HG03457 (cell line): ENCODE results near the gene SH3BP4.

Source experiments
- ATAC-seq: cut with Tn5 transposase; IDR thresholded peaks from one replicate; pipeline ENCODE4 v1.9.1; 2021; ENCODE audit warnings: moderate number of reproducible peaks; ENCODE audit not compliant: unreplicated experiment

SH3BP4 gene

DNA sequence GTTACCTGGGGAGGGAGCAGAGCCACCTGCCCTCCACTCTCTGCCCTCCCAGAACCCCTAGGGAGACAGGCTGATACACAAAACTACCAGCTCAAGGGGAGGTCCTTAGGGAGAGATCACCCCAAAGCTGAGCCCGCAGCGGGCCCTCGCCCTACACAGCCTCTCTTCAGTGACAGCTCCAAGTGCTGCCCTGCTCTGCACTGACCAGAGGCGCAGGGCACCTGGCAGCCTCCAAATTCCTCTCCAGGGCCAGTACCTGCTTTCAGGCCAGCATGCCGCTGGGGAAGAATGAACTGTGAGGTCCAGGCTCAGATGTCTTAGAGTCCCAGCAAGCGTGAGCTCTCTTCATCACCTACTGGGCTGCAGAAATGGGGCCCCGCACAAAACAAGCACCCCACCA is 11.3 kb upstream of the SH3BP4 start:
- ATAC-seq, result no peak

DNA sequence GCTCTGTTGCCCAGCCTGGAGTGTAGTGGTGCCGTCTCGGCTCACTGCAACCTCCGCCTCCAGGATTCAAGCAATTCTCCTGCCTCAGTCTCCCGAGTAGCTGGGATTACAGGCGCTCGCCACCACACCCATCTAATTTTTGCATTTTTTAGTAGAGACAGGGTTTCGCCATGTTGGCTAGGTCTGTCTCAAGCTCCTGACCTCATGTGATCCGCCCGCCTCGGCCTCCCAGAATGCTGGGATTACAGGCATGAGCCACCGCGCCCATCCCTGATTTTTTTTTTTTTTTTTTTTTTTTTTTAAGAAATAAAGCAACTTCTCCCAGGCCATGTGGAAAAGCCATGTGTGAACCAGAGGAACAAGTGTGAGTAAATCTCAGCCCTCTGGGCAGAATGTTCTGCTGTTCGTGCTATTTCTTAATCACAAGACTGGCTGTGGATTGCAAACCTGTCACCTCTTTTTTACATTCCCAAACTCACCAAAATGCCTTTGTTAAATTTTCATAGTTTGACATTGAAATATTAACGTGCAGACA is 6.4 kb upstream of the SH3BP4 start:
- ATAC-seq, result no peak

DNA sequence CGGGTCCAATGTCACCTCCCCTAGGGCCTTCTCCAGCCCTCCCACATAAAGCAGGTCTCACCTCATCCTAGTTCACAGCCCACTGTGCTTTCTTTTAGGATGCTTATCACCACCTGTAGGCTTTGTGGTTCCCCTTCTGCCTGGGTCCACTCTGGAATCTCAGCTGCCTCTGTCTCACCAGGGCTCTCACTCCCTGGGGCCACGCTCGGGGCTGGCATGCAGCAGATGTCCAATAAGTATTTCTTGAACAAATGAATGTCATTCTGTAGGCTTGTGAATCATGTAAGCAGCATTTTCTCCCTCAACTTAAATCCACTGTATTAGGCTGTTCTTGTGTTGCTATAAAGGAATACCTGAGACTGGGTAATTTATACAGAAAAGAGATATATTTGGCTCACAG is 4.3 kb upstream of the SH3BP4 start:
- ATAC-seq, result no peak

DNA sequence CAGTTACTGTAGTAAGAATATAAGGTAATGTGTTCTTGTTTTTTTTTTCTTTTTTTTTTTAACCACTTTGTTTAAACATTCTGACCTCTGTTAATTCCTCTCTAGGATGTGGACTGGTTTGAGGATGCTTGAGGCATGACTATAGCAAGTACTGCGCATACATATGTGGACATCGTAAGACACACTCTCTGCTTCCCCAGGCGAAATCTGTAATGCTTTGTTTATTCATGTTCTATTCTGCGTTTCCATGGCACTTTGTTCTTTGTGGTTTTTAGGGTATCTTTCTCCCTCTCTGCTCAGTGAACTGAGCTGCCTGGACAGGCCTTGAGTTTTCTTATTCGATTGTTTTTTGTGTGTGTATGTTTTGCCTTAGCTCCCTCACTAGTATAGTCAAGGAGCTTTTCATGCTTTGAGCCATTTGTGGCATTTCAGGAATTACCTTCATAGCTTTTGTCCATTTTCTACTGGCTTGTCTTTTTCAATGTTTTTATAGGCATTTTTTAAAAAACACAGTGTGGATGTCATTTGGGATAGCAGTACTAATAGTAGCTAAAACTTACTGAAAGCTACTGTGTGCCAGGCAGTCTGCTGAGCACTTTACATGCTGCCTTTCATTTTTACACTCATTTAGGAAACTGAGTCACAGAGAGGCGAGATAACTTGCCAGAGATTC is 1.9 kb upstream of the SH3BP4 start:
- no peak for ATAC-seq

DNA sequence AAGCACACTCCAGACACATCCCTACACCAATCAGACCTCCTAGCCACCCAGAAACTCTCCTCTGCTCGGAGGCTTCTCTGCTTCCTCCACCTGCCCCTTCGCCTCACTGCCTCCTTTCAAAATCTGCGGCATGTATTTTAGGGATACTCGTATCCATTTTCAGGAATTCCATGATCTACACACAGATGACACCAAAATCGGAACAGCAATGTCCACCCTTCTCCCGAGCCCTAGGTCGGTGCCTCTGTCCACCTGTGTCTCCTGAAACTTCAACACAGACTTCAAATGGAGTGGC is 1.4 kb upstream of the SH3BP4 start:
- ATAC-seq, result no peak

DNA sequence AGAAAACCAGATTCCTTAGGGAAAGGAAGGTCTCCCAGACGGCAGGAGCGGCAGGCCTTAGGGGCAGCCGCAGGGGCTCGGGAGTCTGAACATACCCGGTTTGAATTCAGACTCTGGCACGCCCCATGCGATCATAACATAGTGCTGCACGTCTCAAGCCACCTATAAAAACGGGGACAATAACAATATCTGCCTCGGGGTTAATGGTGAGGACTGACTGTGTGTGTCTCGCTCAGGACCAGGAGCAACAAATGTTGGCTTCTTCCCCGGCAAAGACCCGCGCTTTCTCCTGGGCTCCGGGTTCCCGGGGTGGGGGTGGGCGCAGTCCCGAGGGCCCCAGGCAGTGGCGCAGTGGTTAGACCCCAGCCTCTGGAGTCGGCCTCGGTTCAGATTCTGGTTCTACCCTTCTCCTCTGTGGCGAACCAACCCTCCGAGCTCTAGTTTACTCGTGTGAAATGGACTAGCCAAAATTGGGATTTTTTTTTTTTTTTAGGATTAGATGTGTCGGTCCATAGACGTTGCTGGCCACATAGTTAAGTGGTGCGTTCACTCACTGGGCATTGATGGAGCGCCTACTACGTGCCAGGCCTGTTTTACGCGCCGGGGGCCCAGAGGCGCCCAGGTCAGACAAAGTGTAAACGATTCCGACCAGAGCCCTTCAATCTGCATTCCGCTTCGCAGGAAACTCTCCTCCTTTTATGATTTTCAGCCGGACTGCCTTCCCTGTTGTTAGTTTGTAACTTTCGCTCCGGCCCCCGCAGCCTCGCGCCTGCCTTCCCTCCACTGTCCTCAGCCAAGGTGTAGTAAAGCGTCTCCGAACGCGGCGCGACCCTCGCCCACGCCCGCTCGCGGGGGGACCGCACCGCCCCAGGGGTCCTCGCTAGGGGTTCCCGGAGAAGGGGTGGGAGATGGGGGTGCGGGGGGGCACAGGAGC is 820 bp upstream of the SH3BP4 start:
- no peak for ATAC-seq

DNA sequence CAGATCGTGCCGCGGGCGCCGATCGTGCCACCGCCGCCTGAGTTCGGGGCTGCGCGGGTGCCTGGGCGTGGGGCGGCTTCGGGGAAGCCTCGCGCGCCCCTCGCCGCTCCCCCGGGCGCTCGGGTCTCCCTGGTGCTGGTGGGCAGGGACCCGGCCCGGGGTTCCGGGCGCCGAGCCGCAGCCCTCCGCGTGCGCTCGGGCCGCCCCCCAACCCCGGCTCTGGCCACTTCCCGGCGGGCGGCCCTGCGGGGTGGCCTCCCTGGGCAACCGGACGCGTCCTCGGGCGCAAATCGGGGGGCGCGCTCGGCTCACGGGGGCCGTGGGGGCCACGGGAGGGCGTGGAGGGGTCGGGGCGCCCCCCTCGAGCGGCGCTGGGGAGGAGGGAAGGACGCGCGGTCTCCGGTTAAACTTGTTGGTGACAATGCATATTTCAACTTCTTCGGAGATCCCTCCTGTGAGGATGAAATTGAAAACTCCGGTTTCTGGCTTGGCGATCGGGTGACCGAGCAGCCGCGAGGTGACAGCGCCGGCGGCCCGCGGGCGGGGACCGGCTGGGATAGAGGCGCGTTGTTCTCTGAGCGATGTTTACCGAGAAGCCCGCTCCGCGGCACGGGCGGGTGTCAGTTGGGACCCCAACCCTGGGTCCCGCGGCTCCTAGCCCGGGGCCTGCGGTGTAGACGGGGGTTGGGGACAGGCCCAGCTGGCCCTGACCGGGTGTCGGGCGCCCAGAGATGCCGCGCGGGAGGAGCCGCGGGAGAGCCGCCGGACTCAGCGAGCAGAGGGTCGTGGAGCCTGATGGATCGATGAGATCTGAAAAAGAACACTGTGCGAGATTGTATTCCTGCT is 676 bp downstream of the SH3BP4 start:
- ATAC-seq, result no peak

DNA sequence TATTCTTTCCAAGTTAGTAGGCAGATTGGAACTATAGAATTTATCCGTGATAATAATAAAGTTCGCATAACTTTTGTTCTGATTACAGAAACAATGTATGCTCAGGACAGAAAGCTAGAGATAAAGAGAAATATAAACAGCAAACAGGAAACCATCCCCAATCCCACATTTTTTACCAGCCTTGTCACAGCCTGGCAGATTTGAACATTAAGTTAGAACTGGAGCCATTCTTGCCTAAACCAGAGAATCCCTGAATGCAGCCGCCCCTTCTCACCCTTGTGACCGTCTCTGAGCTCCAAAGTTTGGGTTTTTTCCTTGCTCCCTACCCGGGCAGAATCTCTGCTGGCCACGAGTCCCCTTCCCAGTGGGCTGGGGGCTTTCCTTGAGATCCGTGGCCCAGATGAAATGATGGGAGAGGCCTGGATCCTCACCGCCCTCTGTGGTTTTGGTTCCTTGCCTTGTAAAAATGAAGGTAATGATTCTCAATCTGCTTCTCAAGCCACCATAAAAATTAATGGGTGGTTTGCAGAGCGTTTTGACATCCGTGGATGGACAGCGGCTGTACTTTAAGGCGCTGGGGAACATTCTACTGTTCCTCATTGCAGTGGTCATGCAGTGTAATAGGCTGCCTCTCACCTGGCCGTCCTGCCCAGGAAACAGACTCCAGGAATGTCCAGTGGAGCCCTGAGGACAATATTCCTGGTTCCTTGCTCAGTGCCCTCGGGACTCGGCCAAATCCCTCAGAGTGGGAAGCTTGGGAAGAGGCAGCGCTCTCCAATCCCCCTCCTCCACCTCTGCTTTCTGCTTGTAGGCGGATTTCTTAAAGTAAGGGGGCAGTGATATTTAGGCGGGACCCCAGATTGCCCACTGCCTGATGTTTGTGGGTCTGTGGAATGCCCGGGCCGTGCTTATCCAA is 1.6 kb downstream of the SH3BP4 start:
- no peak for ATAC-seq

DNA sequence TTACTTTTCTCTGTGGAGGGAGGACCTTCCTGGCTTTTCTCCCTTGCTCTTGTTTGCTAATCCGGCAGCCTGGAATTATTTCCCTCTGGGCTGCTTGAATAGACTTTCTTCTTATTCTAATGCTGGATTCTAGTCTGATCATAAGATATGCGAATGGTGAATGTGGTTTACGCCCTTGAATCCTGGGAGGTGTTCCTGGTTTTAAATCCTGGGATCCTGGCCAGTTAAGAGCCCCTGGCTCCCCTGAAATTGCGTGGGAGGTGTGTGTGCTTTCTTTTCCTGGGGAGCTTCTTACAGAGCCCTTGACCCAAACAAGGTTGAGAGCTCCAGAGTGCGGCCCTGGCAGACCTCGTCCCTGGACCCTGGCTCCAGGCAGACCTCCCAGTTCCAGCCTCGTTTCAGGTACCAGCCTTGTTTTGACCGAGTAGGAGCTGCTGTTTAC is 2.8 kb downstream of the SH3BP4 start:
- ATAC-seq, result no peak

DNA sequence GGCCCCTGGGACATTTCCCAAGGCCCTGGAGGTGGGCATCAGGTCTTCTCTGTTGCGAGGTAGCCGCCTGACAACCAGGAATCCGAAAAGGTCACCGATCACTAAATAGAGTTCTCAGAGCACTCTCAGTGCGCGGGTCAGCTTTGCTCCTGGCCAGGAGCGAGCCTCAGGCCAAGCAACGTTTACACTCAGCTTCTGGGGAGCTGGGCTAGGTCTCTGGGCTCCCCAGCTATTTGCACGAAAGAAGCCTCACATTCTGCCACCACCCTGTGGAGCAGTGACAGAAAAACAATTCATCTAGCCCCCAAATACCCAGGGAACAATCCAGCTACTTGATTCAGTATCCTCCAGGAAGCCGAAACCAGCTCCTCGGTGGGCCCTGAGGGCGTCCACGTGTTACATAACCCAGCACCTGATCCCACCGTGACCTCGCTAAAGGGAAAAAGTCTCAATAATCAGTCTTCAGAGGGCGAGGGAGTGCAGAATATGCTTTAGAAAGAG is 3.3 kb downstream of the SH3BP4 start:
- no peak for ATAC-seq

DNA sequence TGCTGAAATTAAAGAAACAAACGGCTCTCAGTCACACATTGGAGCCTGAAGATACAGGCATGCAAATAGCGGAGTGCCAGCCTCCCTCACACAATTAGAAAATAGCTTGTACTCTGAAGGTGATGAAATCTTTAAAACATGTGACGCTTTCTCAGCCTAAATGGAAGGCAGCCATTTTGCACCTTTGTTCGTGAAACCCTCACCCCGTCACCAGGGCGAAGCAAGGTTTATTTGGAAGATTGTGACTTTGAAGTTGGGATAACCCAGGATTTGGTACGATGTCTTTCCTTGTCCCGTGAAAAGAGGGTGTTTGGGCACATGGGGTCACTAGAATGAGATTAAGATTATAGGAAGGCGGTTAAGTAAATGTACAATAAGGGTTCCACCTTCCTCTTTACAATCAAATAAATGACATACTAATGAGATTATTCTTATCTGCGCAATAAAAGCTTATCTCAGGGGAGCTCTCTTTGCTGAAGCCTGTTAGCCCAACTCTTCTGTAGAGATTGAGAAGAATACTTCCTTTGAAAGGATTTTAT is 4.2 kb downstream of the SH3BP4 start:
- no peak for ATAC-seq

DNA sequence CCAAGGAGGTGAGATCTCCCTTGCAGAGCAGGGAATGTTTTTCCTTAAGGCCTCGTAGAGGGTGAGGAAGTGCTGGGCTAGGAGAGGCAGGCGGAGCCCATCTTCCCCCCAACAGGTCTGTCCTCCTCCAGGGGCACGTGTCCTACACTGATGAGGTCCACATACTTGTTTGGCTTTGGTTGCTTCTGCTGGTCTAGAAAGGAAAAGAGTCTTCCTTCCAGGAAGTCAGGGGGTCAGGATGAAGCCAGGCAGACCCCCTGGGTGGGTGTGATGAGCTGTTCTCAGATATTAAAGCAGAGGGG is 6.0 kb downstream of the SH3BP4 start:
- no peak for ATAC-seq

DNA sequence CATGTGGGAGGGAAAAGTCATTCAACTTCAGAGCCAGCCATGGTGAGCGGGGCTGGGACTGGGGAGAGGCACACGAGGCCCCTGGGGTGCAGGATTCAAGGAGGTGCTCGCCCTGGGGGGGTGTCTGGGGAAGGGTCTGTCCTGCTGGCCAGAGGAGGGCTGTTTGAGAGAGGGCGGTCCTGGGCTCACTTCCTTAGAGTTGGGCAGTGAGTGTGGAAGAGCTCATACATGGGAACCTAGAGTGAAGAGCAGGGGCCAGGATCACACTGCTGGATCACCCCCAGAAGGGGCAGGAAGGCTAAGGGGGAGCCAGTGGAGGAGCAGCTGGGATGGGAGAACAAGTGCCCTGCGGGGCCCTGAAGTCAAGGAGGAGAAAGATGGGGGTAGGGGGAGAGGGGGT is 6.5 kb downstream of the SH3BP4 start:
- ATAC-seq, result no peak

DNA sequence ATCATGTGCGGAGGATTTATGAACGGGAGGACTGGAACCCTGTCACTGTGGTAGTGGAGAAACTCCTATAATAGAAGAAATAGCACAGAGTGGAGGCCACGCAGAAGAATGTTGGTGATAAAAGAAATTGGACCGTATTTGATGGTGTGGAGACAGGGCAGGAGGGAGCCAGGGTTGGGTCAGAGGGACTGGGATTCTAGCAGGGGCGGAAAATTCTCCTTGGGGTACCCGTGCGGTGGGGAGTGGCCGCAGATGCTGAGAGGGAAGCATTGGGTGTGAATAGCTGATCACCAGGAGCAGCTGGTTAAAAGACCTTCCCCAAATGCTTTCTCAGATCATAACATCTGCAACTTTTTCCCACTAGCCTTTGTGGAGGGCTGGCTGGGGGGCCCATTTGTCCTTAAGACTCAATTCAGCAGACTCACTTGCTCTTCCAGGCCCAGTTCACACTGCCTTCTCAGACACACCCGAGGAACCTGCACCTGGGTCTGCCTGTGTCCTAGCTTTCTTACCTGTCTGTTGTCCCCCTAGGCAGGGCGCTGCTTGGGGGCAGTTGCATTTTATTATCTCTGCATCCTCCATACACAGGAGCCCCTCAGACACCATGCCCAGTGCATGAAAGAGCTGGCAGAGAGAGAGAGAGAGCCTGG is 7.1 kb downstream of the SH3BP4 start:
- ATAC-seq, result no peak

DNA sequence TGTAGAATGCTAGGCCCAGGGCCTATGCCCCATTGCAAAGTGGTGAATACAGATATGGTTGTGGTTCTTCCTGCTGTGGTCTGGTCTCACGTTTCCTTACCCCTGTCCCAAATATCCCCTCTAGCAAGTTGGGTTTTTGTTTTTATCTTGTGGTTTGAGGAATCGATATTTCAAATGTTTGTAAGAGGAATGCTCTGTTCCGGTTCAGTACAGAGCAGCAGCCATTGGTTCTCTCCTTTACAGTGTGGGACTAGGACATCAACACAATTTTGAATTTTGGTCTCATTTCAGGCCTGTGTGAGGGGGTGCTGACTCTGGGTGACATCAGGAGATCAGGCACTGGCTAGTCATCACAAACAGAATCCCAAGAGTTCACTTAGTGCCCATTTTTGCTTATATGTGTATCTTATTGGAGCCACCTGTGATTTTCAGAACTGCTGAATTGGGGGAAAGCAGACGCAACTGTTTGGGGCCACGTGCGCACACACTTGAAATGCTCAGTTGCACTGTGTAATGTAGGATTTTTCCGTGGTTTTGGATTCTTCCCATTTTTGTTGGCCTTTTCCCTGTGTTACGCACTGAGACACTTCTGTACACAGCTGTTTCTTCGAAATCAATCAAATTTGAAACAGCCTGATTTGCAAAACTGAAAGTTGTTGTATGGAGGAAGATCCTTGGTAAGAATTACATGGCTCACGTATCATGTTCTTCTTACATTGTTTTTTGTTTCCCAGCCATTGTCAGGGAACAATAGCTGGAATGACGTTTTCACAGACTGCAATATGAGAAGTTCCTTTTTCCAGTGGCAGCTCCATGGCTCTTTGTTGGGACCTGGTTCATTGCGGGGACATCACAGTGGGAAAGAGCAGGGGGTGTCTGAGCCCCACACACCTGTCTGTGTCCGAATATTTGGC is 8.6 kb downstream of the SH3BP4 start:
- ATAC-seq, result no peak

DNA sequence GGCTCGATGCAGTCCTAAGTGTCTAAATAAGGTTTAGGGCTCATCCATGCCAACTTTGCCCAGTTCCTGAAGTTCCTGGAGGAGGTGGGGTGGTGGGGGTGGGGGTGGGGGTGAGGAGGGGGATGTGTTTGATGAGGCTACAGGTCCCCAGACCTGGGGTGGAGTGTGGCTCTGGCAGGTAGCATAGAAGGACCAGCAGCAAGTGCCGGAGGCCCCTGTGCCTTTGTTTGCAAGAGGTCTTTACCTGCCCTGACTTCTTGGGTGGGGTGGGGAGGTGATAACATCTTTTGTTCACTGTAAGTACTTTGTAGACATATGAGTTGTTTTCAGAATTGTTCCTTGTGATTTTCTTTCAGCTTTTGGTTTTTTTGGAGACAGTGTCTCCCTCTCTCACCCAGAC is 10.0 kb downstream of the SH3BP4 start:
- ATAC-seq, result no peak

DNA sequence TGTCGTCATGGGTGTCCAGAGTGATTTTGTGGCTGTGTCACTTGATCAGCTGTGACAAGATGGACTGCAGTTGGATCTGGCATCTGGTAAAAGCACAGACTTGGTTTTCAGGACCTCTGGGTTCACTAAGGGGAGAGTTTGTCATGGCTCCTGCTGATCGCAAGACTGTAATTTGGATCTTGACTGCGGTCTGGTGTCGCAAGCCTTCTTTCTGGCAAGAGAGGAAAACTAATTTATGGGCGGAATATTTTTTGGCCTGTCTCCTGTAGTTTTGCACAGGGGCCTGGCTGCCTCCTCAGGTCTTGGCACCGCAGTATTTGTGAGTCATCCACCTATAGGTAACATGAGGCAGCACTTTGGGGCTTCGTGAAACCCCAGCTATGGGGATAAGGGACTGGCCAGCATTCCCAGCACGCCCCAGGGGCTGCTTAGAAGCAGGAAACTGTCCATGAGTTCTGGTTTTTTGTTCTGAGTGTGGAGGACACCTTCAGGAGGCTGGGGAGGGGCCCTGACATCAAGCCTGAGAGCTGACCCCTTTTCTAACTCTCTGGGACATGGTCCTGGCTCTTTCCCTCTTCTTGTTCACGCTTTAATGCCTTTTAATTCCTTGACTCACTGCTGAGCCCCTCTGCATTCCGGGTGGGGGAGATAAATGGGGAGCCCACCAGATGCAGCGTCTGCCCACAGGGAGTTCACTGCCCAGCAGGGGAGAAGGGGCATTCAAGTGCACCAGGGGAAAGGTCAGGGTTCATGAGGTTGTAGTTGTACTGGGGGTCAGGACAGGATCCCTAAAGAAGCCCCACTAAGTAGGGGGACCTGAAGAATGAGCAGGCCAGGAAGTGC is 12.2 kb downstream of the SH3BP4 start:
- no peak for ATAC-seq
